HepG2 (cell line): Measurements from ENCODE around the gene ZNF524. TPM values are rescaled to one million over a fixed set of nuclear protein-coding genes. Genes with fewer than 3 reads are reported as not detected.

Experiments
- AKAP8 ChIP-seq: sonication (generic); formaldehyde crosslinking; IDR thresholded peaks from 2 replicates; pipeline ENCODE4 v1.5.1; 2020; ENCODE audit warnings: mild to moderate bottlenecking, missing genetic modification reagents
- EZH2 ChIP-seq: conservative IDR thresholded peaks from 2 replicates; pipeline ENCODE4 v1.6.1; 2012; ENCODE audit warnings: mild to moderate bottlenecking, low read depth, low read length, moderate library complexity
- HCFC1 ChIP-seq: fragments of 150-350 bp; IDR thresholded peaks from 2 replicates; pipeline ENCODE4 v1.6.1; 2014; ENCODE audit warnings: low read depth, low read length
- HDAC1 ChIP-seq: sonication (generic); formaldehyde crosslinking; IDR thresholded peaks from 2 replicates; pipeline ENCODE4 v1.5.1; 2020; ENCODE audit warnings: mild to moderate bottlenecking, missing genetic modification reagents
- HOXA5 ChIP-seq: sonication (generic); formaldehyde crosslinking; IDR thresholded peaks from 2 replicates; pipeline ENCODE4 v1.4.0; 2020; ENCODE audit warnings: missing genetic modification reagents
- IKZF4 ChIP-seq: sonication (generic); formaldehyde crosslinking; IDR thresholded peaks from 2 replicates; pipeline ENCODE4 v1.5.1; 2020; ENCODE audit warnings: borderline replicate concordance, mild to moderate bottlenecking, low read depth, missing genetic modification reagents; ENCODE audit errors: not compliant biosample characterization
- JARID2 ChIP-seq: sonication (generic); formaldehyde crosslinking; IDR thresholded peaks from 2 replicates; pipeline ENCODE4 v1.8.1; 2023; ENCODE audit warnings: missing genetic modification reagents, inconsistent platforms; ENCODE audit not compliant: insufficient replicate concordance
- KMT2B ChIP-seq: IDR thresholded peaks from 2 replicates; pipeline ENCODE4 v1.6.1; 2016; ENCODE audit warnings: missing genetic modification reagents, missing compliant biosample characterization
- NFIC ChIP-seq: IDR thresholded peaks from 2 replicates; pipeline ENCODE4 v1.6.1; 2012; ENCODE audit warnings: mild to moderate bottlenecking, low read length, inconsistent platforms
- POLR2A ChIP-seq, 2 experiments: IDR thresholded peaks; 2 replicates each; pipeline ENCODE4 v1.6.1; 2011; ENCODE audit warnings: low read depth in 2 of 2, low read length in 2 of 2, mild to moderate bottlenecking in 1 of 2, moderate library complexity in 1 of 2; ENCODE audit not compliant: insufficient read depth in 1 of 2
- SAP130 ChIP-seq: IDR thresholded peaks from 2 replicates; pipeline ENCODE4 v1.6.1; 2016; ENCODE audit warnings: low read depth
- SMC3 ChIP-seq: IDR thresholded peaks from 2 replicates; pipeline ENCODE4 v1.6.1; 2011; ENCODE audit warnings: low read length, improper control_type of control experiment
- TCF7 ChIP-seq: sonication (generic); IDR thresholded peaks from 2 replicates; pipeline ENCODE4 v1.6.1; 2016; ENCODE audit warnings: antibody characterized with exemption, low read depth
- ZNF136 ChIP-seq: sonication (generic); formaldehyde crosslinking; IDR thresholded peaks from 2 replicates; pipeline ENCODE4 v1.8.1; 2022; ENCODE audit warnings: low read depth, mild to moderate bottlenecking, moderate library complexity, missing genetic modification reagents
- ZNF326 ChIP-seq: sonication (generic); formaldehyde crosslinking; IDR thresholded peaks from 2 replicates; pipeline ENCODE4 v1.4.0; 2020; ENCODE audit warnings: missing genetic modification reagents, borderline replicate concordance
- ZNF329 ChIP-seq: sonication (generic); formaldehyde crosslinking; IDR thresholded peaks from 2 replicates; pipeline ENCODE4 v1.9.0; 2021; ENCODE audit warnings: low read depth, mild to moderate bottlenecking, missing genetic modification reagents
- ZNF607 ChIP-seq: sonication (generic); formaldehyde crosslinking; IDR thresholded peaks from 2 replicates; pipeline ENCODE4 v1.5.1; 2020; ENCODE audit warnings: missing genetic modification reagents, mild to moderate bottlenecking, borderline replicate concordance
- ZNF772 ChIP-seq: sonication (generic); formaldehyde crosslinking; IDR thresholded peaks from 2 replicates; pipeline ENCODE4 v1.5.0; 2020; ENCODE audit warnings: mild to moderate bottlenecking, missing genetic modification reagents
- ZSCAN21 ChIP-seq: sonication (generic); formaldehyde crosslinking; IDR thresholded peaks from 2 replicates; pipeline ENCODE4 v1.8.0; 2022; ENCODE audit warnings: mild to moderate bottlenecking, missing genetic modification reagents, moderate library complexity, borderline replicate concordance
- polyA plus RNA-seq, 8 experiments: library from polyadenylated mRNA; depleted of rRNA in 3 of 8; stranded (reverse) in 7 of 8; unstranded in 1 of 8; fragments of >200 nt; fragmentation: Illumina TruSeq in 4 of 8; extraction: Trizol in 4 of 8; gene quantifications; 2 replicates each; pipeline versions ENCODE4 v1.2.1 to v1.2.3, GENCODE V29; 2011 to 2016; ENCODE audit warnings: low read depth in 4 of 8, missing spikeins in 1 of 8, mixed read lengths in 1 of 8; ENCODE audit not compliant: insufficient read depth in 1 of 8
- total RNA-seq, 5 experiments: library from RNA; depleted of rRNA; stranded (reverse); fragments of >200 nt; fragmentation: Illumina TruSeq; extraction: Trizol; gene quantifications; 2 replicates each; pipeline ENCODE4 v1.2.3, GENCODE V29; 2016; ENCODE audit warnings: low read depth in 1 of 5
- TF ChIP-seq, protein P1 (sequence below): sonication (generic); formaldehyde crosslinking; IDR thresholded peaks from 2 replicates; pipeline ENCODE4 v1.9.0; 2022; ENCODE audit warnings: missing genetic modification reagents, mild to moderate bottlenecking, borderline replicate concordance
- TF ChIP-seq, protein P2 (sequence below): sonication (generic); formaldehyde crosslinking; IDR thresholded peaks from 2 replicates; pipeline ENCODE4 v1.4.0; 2020; ENCODE audit warnings: missing genetic modification reagents, borderline replicate concordance
- TF ChIP-seq, protein P3 (sequence below): sonication (generic); formaldehyde crosslinking; IDR thresholded peaks from 2 replicates; pipeline ENCODE4 v1.4.0; 2020; ENCODE audit warnings: missing genetic modification reagents
- TF ChIP-seq, protein P4 (sequence below): sonication (generic); formaldehyde crosslinking; IDR thresholded peaks from 2 replicates; pipeline ENCODE4 v1.4.0; 2020; ENCODE audit warnings: missing genetic modification reagents

Gene ZNF524
- total and polyA plus RNA-seq, 2 of the 13 experiments (the other 11 are each of a cell fraction or from before 2014, with no cell fraction given), result 3.2 to 4.6 TPM

DNA sequence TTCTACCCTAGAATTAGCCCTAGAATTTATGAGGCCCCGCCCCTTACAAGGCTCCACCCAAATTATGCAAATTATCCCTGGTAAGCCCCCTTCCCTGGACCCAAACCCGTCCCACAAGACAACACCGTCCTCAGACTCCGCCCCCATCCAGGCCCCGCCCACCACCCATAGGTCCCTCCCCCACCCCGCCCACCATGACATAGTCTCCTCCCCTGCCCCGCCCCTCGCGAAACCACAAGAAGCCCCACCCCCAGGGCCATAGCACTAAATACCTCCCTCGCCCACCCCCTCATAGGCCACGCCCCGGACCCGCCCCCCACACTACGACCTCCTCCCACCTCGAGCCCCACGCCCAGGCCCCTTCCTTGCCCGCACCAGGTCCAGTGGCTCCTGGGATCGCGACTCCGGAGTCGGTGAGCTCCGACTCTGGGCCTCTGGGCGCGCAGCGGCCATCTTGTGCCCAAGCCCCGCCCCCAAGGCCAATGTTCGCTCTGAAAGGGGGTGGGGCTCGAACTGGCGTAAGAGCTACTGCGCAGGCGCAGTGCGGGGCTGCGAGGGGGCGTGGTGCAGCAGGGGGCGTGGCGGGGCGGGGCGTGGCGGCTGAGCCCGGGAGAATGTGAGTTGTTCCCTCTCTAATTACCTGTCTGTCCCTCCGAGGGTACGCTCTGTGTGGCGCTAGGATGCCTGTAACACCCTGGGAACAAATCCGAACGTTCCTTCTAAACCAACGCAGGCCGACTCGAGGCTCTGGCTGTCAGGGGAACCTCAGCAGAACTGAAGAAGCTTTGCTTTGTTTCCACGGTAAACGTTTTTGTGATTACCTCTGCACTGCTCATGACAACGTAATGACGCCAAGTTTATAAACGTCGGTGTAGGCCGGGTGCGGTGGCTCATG, 24.3 kb downstream of the ZNF524 start, which contains the start of gene ZNF784 (continued):
- TF ChIP-seq, protein P1, sequence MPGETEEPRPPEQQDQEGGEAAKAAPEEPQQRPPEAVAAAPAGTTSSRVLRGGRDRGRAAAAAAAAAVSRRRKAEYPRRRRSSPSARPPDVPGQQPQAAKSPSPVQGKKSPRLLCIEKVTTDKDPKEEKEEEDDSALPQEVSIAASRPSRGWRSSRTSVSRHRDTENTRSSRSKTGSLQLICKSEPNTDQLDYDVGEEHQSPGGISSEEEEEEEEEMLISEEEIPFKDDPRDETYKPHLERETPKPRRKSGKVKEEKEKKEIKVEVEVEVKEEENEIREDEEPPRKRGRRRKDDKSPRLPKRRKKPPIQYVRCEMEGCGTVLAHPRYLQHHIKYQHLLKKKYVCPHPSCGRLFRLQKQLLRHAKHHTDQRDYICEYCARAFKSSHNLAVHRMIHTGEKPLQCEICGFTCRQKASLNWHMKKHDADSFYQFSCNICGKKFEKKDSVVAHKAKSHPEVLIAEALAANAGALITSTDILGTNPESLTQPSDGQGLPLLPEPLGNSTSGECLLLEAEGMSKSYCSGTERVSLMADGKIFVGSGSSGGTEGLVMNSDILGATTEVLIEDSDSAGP, result peak; percentile 29; the same call in 1 of the 2 replicates
- TF ChIP-seq POLR2A (IDR thresholded peaks at IDR 0.05; ENCODE audit: insufficient read depth in 1 of 2, low read depth in 2 of 2, low read length in 2 of 2) (peak; percentile 74 to 88), JARID2 (no peak), TCF7 (no peak), HCFC1 (peak; percentile 35; the same call in 1 of the 2 replicates), HOXA5 (CRISPR knock-in tag) (no peak), HDAC1 (CRISPR knock-in tag) (0 out of 2 replicates have a peak, but pooled peaks have one; percentile 24), EZH2 (no peak), ZNF607 (CRISPR knock-in tag) (no peak), ZSCAN21 (no peak), KMT2B (CRISPR knock-in tag) (no peak), NFIC (no peak), ZNF326 (CRISPR knock-in tag) (no peak), ZNF772 (CRISPR knock-in tag) (0 out of 2 replicates have a peak, but pooled peaks have one; percentile 47), ZNF329 (CRISPR knock-in tag) (0 out of 2 replicates have a peak, but pooled peaks have one; percentile 21), ZNF136 (no peak), IKZF4 (CRISPR knock-in tag) (no peak), AKAP8 (CRISPR knock-in tag) (no peak), SAP130 (CRISPR knock-in tag) (peak; percentile 69), SMC3 (no peak)
- TF ChIP-seq, protein P2, sequence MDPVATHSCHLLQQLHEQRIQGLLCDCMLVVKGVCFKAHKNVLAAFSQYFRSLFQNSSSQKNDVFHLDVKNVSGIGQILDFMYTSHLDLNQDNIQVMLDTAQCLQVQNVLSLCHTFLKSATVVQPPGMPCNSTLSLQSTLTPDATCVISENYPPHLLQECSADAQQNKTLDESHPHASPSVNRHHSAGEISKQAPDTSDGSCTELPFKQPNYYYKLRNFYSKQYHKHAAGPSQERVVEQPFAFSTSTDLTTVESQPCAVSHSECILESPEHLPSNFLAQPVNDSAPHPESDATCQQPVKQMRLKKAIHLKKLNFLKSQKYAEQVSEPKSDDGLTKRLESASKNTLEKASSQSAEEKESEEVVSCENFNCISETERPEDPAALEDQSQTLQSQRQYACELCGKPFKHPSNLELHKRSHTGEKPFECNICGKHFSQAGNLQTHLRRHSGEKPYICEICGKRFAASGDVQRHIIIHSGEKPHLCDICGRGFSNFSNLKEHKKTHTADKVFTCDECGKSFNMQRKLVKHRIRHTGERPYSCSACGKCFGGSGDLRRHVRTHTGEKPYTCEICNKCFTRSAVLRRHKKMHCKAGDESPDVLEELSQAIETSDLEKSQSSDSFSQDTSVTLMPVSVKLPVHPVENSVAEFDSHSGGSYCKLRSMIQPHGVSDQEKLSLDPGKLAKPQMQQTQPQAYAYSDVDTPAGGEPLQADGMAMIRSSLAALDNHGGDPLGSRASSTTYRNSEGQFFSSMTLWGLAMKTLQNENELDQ, result no peak
- TF ChIP-seq, protein P3, sequence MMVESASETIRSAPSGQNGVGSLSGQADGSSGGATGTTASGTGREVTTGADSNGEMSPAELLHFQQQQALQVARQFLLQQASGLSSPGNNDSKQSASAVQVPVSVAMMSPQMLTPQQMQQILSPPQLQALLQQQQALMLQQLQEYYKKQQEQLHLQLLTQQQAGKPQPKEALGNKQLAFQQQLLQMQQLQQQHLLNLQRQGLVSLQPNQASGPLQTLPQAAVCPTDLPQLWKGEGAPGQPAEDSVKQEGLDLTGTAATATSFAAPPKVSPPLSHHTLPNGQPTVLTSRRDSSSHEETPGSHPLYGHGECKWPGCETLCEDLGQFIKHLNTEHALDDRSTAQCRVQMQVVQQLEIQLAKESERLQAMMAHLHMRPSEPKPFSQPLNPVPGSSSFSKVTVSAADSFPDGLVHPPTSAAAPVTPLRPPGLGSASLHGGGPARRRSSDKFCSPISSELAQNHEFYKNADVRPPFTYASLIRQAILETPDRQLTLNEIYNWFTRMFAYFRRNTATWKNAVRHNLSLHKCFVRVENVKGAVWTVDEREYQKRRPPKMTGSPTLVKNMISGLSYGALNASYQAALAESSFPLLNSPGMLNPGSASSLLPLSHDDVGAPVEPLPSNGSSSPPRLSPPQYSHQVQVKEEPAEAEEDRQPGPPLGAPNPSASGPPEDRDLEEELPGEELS (CRISPR knock-in tag), result no peak
- TF ChIP-seq, protein P4, sequence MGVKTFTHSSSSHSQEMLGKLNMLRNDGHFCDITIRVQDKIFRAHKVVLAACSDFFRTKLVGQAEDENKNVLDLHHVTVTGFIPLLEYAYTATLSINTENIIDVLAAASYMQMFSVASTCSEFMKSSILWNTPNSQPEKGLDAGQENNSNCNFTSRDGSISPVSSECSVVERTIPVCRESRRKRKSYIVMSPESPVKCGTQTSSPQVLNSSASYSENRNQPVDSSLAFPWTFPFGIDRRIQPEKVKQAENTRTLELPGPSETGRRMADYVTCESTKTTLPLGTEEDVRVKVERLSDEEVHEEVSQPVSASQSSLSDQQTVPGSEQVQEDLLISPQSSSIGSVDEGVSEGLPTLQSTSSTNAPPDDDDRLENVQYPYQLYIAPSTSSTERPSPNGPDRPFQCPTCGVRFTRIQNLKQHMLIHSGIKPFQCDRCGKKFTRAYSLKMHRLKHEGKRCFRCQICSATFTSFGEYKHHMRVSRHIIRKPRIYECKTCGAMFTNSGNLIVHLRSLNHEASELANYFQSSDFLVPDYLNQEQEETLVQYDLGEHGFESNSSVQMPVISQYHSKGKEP, result no peak
